DOHH2 (cell line): ENCODE data around the gene NR5A2.

Experiments used
- H3F3A ChIP-seq: fragments of 200-600 bp; sonication (generic), shearing (Covaris generic); 2 replicates; pipeline ENCODE4 v1.6.0; 2016; ENCODE audit warnings: antibody characterized with exemption, mild to moderate bottlenecking; ENCODE audit not compliant: control insufficient read depth, insufficient read depth
- H3K27ac ChIP-seq: fragments of 200-600 bp; sonication (generic); 2 replicates; pipeline ENCODE4 v1.5.1; 2014; ENCODE audit warnings: low read depth, mild to moderate bottlenecking, low read length, moderate library complexity
- H3K27me3 ChIP-seq: fragments of 200-600 bp; sonication (generic); 2 replicates; pipeline ENCODE4 v1.6.1; 2014; ENCODE audit warnings: mild to moderate bottlenecking, low read length, mixed read lengths; ENCODE audit not compliant: control insufficient read depth
- H3K36me3 ChIP-seq: fragments of 200-600 bp; sonication (generic); 2 replicates; pipeline ENCODE4 v1.6.1; 2014; ENCODE audit warnings: mild to moderate bottlenecking, low read length, moderate library complexity, mixed read lengths; ENCODE audit not compliant: control insufficient read depth
- H3K4me1 ChIP-seq: fragments of 200-600 bp; sonication (generic); 2 replicates; pipeline ENCODE4 v1.6.1; 2014; ENCODE audit warnings: mild to moderate bottlenecking, low read length, mixed read lengths; ENCODE audit not compliant: control insufficient read depth
- H3K4me2 ChIP-seq: fragments of 200-600 bp; sonication (generic); 2 replicates; pipeline ENCODE4 v1.6.0; 2014; ENCODE audit warnings: mild to moderate bottlenecking, low read length, moderate library complexity
- H3K4me3 ChIP-seq: fragments of 200-600 bp; sonication (generic); 2 replicates; pipeline ENCODE4 v1.5.1; 2014; ENCODE audit warnings: mild to moderate bottlenecking, low read length, mixed read lengths
- H3K79me2 ChIP-seq: fragments of 200-600 bp; sonication (generic); 2 replicates; pipeline ENCODE4 v1.6.1; 2014; ENCODE audit warnings: mild to moderate bottlenecking, low read length, mixed read lengths; ENCODE audit not compliant: control insufficient read depth
- H3K9me2 ChIP-seq: fragments of 200-600 bp; sonication (generic); replicated peaks from 2 replicates; pipeline ENCODE4 v1.6.1; 2014; ENCODE audit warnings: mild to moderate bottlenecking, low read length, mixed read lengths; ENCODE audit not compliant: control insufficient read depth
- H3K9me3 ChIP-seq: fragments of 200-600 bp; sonication (generic); 2 replicates; pipeline ENCODE4 v1.6.1; 2014; ENCODE audit warnings: antibody characterized with exemption, low read length, mixed read lengths; ENCODE audit not compliant: control insufficient read depth, insufficient read depth
- H4K20me1 ChIP-seq: fragments of 200-600 bp; sonication (generic); 2 replicates; pipeline ENCODE4 v1.6.0; 2014; ENCODE audit warnings: low read depth, mild to moderate bottlenecking, antibody characterized with exemption, low read length, moderate library complexity; ENCODE audit not compliant: control insufficient read depth, insufficient read depth
- EZH2phosphoT487 ChIP-seq: fragments of 200-600 bp; sonication (generic); IDR thresholded peaks from 2 replicates; pipeline ENCODE4 v1.6.1; 2017; ENCODE audit warnings: borderline replicate concordance, mild to moderate bottlenecking, antibody characterized with exemption, low read length, moderate library complexity, mixed read lengths
- TF ChIP-seq, protein P1 (sequence below): fragments of 200-600 bp; sonication (generic); IDR thresholded peaks from one replicate; pipeline ENCODE4 v1.5.1; 2014; ENCODE audit warnings: antibody characterized with exemption, mild to moderate bottlenecking, low read depth, low read length; ENCODE audit not compliant: poor library complexity, severe bottlenecking

Gene NR5A2

DNA sequence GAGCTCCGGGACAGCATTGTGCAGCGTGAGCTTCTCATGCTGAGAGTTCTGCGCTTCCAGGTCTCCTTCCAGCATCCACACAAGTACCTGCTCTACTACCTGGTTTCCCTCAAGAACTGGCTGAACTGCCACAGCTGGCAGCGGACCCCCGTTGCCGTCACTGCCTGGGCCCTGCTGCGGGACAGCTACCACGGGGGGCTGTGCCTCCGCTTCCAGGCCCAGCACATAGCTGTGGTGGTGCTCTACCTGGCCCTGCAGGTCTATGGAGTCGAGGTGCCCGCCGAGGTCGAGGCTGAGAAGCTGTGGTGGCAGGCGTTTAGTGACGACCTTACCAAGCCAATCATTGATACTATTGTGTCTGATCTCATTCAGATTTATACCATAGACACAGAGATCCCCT lies 186.4 kb downstream of the NR5A2 start:
- Histone ChIP-seq H3K79me2 (no peaks in the 10 kb centered on the region), H3K9me2 (no peaks in the 10 kb centered on the region), H4K20me1 (no peaks in the 10 kb centered on the region), H3K9me3 (no peaks in the 10 kb centered on the region), H3F3A (no peaks in the 10 kb centered on the region), H3K36me3 (no peaks in the 10 kb centered on the region), H3K27ac (no peak overlapping the region), H3K27me3 (no peaks in the 10 kb centered on the region; the same call in 1 of the 2 replicates), H3K4me1 (peaks cover 9% of the 10 kb centered on the region), H3K4me2 (no peak overlapping the region), H3K4me3 (no peak overlapping the region)
- TF ChIP-seq, protein P1, sequence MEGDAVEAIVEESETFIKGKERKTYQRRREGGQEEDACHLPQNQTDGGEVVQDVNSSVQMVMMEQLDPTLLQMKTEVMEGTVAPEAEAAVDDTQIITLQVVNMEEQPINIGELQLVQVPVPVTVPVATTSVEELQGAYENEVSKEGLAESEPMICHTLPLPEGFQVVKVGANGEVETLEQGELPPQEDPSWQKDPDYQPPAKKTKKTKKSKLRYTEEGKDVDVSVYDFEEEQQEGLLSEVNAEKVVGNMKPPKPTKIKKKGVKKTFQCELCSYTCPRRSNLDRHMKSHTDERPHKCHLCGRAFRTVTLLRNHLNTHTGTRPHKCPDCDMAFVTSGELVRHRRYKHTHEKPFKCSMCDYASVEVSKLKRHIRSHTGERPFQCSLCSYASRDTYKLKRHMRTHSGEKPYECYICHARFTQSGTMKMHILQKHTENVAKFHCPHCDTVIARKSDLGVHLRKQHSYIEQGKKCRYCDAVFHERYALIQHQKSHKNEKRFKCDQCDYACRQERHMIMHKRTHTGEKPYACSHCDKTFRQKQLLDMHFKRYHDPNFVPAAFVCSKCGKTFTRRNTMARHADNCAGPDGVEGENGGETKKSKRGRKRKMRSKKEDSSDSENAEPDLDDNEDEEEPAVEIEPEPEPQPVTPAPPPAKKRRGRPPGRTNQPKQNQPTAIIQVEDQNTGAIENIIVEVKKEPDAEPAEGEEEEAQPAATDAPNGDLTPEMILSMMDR = no peak

DNA sequence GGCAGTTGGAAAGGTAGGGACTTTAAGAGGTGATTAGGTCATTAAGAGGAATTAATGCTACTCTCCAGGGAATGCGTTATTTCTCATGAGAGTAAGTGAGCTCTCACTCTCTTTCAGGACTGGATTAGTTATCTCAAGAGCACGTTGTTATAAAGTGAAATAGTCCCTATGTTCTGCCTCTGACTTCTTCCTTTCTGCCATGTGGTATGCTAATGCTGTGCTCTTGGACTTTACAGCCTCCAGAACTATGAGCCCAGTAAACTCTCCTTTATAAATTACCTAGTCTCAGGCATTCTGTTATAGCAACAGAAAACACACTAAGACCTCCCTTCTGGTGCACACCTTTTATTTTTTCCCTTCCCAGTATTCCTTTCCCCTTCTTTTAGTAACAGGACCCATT lies 187.8 kb downstream of the NR5A2 start:
- H3K27ac ChIP-seq = no peak overlapping the region
- no peaks in the 10 kb centered on the region for H3K9me3 ChIP-seq
- no peaks in the 10 kb centered on the region for H3F3A ChIP-seq
- no peaks in the 10 kb centered on the region for H3K9me2 ChIP-seq
- no peaks in the 10 kb centered on the region; the same call in none of the 2 replicates for H3K27me3 ChIP-seq
- H3K4me1 ChIP-seq = peaks cover 9% of the 10 kb centered on the region
- no peaks in the 10 kb centered on the region for H4K20me1 ChIP-seq
- H3K4me3 ChIP-seq = no peak overlapping the region
- no peaks in the 10 kb centered on the region for H3K36me3 ChIP-seq
- H3K4me2 ChIP-seq = no peak overlapping the region
- no peaks in the 10 kb centered on the region for H3K79me2 ChIP-seq
- TF ChIP-seq, protein P1 = no peak
- TF ChIP-seq EZH2phosphoT487 = no peak

DNA sequence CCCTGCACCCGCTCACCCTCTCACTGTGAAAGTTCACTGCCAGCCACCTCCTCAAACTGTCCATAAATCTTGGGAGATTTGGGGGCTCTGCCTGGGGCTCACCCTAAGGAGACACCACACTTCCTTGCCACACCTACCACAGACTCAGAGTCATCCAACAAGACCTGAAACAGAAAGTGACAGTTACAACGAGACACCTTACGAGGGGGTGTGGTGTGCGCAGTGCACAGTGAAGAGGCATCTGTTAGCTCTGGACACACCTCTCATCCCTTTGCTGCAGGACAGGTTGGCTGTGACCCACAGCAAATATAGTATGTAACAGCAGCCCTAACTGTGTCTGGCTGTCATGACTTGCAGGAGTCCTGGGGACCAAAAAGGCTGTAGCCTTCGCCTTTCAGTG lies 190.2 kb downstream of the NR5A2 start:
- Histone ChIP-seq H3K27ac (no peak overlapping the region), H3K9me2 (no peaks in the 10 kb centered on the region)
- no peak for TF ChIP-seq EZH2phosphoT487
- TF ChIP-seq, protein P1 = no peak

More for the DNA sequence above, 190.2 kb downstream of the NR5A2 start:
- Histone ChIP-seq H3K36me3 (no peaks in the 10 kb centered on the region), H3F3A (no peaks in the 10 kb centered on the region), H3K9me3 (no peaks in the 10 kb centered on the region), H3K4me1 (peaks cover 9% of the 10 kb centered on the region), H3K27me3 (no peaks in the 10 kb centered on the region; the same call in none of the 2 replicates), H3K4me2 (no peak overlapping the region), H3K79me2 (no peaks in the 10 kb centered on the region), H4K20me1 (no peaks in the 10 kb centered on the region), H3K4me3 (no peak overlapping the region)
